T-helper 2 cell treated with Interferon-gamma antibody and Interleukin-4, amounts not matched to agents 5 μg/mL and 100 μg/mL, for 36 hours (primary cell): ENCODE data around the gene RYR3.

ENCODE experiments used
- DNase-seq: peaks from one replicate; pipeline ENCODE4 v3.0.0; 2021; ENCODE audit warnings: low spot score
- H3K27ac Mint-ChIP-seq: one replicate; pipeline ENCODE4 v1.8.0; 2021; ENCODE audit warnings: mild to moderate bottlenecking, mixed read lengths
- H3K27me3 Mint-ChIP-seq: one replicate; pipeline ENCODE4 v1.8.0; 2021; ENCODE audit warnings: low read depth, mixed read lengths
- H3K36me3 Mint-ChIP-seq: one replicate; pipeline ENCODE4 v1.8.0; 2021; ENCODE audit warnings: low read depth, mixed read lengths
- H3K4me1 Mint-ChIP-seq: one replicate; pipeline ENCODE4 v1.8.0; 2021; ENCODE audit warnings: low read depth, mixed read lengths
- H3K4me3 Mint-ChIP-seq: one replicate; pipeline ENCODE4 v1.8.0; 2022; ENCODE audit warnings: mild to moderate bottlenecking, moderate library complexity, mixed read lengths
- H3K9me3 Mint-ChIP-seq: one replicate; pipeline ENCODE4 v1.8.0; 2021; ENCODE audit warnings: mixed read lengths

The RYR3 gene

DNA sequence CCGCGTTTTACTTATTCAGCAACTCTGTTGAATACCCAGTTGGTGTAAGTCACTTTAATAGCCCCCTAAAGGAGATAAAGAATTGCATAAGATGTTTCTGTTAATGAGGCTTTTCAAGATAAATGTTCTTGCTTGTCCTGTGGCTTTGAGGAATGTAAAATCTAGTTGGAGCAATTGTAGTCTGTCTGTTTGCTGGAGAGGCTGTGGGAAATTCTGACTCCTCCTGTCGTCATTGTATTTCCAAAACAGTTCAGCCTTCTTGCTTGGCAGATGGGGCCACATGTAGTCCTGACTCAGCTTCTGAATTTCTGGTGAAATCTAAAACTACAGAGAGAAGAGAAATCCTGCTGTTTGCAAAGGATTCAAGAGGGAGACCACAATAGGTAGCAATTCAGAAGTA is 114.4 kb downstream of the RYR3 start:
- H3K9me3 Mint-ChIP-seq: no peaks in the 10 kb centered on the region
- DNase-seq: no peak
- H3K4me1 Mint-ChIP-seq: no peaks in the 10 kb centered on the region
- H3K27ac Mint-ChIP-seq: no peak overlapping the region
- no peak overlapping the region for H3K4me3 Mint-ChIP-seq
- H3K27me3 Mint-ChIP-seq: peaks cover 4% of the 10 kb centered on the region
- H3K36me3 Mint-ChIP-seq: no peaks in the 10 kb centered on the region

DNA sequence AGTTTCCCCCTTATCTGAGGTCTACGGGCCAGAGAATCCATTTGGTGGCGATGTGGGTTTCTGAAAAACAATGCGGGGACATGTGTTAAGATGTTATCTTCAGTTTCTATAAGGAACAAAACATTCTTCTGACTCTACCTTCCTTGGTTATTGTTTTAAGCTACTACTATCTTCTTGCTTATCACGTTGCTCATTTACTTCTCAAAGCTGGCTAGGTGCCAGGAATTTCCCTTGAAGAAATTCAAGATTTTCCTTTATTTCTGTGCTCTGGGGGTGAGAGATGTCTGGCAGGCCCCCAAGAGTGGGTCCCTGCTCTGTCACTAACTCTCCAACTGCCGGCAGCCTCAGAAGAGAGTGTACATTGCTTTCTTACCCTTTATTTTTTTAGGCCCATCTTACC is 119.8 kb downstream of the RYR3 start:
- Mint-ChIP-seq H3K36me3 (no peaks in the 10 kb centered on the region), H3K4me1 (no peaks in the 10 kb centered on the region), H3K9me3 (no peaks in the 10 kb centered on the region), H3K4me3 (no peak overlapping the region), H3K27ac (no peak overlapping the region), H3K27me3 (no peaks in the 10 kb centered on the region)
- no peak for DNase-seq

DNA sequence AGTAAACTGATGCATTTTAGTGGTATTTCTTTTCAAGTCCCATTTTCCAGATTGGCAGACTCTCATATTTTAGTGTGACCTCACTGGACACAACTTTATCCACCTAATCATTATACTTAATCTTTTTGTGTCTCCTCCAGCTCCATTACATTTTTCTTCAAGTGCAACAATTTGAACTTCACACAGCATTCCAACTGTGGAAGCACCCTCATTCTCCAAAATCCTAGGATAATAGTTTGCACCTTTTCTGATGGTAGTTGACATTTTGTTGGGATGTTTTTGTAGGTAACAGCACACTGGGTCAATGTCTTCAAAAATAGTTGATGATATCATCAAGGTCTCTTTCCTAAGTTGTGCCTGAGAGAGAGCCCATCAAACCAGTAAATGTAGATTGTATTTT is 123.1 kb downstream of the RYR3 start:
- no peaks in the 10 kb centered on the region for H3K36me3 Mint-ChIP-seq
- DNase-seq: no peak
- H3K27me3 Mint-ChIP-seq: no peaks in the 10 kb centered on the region
- H3K4me3 Mint-ChIP-seq: no peak overlapping the region
- no peak overlapping the region for H3K27ac Mint-ChIP-seq
- H3K4me1 Mint-ChIP-seq: no peaks in the 10 kb centered on the region
- no peaks in the 10 kb centered on the region for H3K9me3 Mint-ChIP-seq

DNA sequence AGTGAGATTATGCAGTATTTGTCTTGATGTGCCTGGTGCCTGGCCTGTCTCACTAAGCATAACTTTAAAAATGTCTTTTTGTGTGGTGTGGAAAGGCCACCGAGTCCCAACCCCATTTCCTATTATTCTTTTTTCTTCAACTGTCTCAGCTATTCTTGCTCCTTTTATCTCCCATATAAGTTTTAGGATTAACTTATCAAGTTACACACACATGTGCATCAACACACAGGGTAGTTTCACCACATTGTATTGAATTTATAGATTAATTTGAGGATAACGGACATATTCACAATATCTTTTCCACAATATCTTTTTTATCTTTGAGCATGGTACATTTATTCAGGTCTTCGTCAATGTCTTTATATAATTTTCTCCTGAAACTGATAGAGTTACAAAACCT is 127.6 kb downstream of the RYR3 start:
- H3K27me3 Mint-ChIP-seq: peaks cover 2% of the 10 kb centered on the region
- no peaks in the 10 kb centered on the region for H3K9me3 Mint-ChIP-seq
- H3K36me3 Mint-ChIP-seq: no peaks in the 10 kb centered on the region
- H3K4me3 Mint-ChIP-seq: no peak overlapping the region
- no peak overlapping the region for H3K27ac Mint-ChIP-seq
- no peaks in the 10 kb centered on the region for H3K4me1 Mint-ChIP-seq
- no peak for DNase-seq

DNA sequence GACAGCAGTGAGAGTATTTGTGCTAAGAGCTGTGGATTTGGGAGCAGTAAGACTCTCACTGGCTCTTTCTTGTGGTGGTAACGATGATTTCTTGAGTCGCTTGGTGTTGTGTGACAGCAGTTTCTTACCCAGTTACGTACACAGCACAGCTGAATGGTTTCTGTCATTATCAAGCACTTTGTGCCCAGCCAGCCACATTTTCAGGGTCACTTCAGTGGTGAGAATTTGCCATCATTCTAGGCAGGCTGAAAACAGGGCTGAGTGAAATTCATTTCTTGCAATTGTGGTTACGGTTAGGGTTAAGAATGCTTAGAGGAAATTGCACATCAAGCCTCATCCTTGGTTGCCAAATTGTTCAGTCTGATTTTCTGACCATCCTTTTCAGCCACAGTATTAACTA is 130.1 kb downstream of the RYR3 start:
- Mint-ChIP-seq H3K27me3 (peaks cover 6% of the 10 kb centered on the region), H3K36me3 (no peaks in the 10 kb centered on the region), H3K4me3 (no peak overlapping the region), H3K9me3 (no peaks in the 10 kb centered on the region), H3K27ac (no peak overlapping the region), H3K4me1 (no peaks in the 10 kb centered on the region)
- DNase-seq: no peak

DNA sequence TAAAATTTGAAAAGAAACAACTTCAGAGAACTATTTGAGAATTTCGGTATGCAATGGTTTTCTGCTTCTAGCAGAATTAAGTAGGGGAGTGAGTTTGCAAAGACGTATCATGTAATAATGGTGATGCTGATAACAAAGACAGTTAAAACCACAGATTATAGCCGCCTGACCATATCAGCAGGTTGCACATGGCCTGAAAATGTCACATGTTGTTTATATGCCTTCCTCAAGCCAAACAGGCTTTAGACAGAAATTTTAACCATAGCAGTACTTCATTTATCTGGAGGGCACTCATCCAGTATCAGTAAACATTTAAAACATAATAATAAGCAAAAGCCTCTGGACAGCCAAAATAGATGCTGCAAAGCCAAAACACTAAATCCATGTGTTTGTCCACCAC is 131.7 kb downstream of the RYR3 start:
- Mint-ChIP-seq H3K27me3 (peaks cover 11% of the 10 kb centered on the region), H3K36me3 (no peaks in the 10 kb centered on the region), H3K4me3 (no peak overlapping the region), H3K27ac (no peak overlapping the region), H3K9me3 (no peaks in the 10 kb centered on the region), H3K4me1 (no peaks in the 10 kb centered on the region)
- DNase-seq: no peak

DNA sequence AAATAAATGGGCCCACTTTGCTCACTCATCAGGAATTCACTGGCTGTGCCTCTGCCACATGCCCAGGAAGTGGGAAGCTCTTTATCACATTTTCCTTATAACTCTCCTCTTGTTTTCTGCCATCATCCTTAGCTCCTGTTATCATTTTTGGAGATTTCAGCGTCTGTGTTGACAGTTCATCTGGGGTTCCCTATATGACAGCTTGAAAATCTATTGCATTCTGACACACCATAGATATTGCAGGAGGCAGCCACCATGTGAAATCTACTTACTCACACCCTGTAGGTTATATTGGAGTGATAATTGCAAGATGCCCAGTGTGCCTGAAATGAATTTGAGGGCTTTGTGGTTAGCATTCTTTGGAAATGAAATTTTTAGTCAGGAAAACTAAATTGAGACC is 132.9 kb downstream of the RYR3 start:
- DNase-seq: no peak
- no peaks in the 10 kb centered on the region for H3K9me3 Mint-ChIP-seq
- H3K27me3 Mint-ChIP-seq: peaks cover 11% of the 10 kb centered on the region
- H3K27ac Mint-ChIP-seq: no peak overlapping the region
- no peak overlapping the region for H3K4me3 Mint-ChIP-seq
- no peaks in the 10 kb centered on the region for H3K4me1 Mint-ChIP-seq
- no peaks in the 10 kb centered on the region for H3K36me3 Mint-ChIP-seq

DNA sequence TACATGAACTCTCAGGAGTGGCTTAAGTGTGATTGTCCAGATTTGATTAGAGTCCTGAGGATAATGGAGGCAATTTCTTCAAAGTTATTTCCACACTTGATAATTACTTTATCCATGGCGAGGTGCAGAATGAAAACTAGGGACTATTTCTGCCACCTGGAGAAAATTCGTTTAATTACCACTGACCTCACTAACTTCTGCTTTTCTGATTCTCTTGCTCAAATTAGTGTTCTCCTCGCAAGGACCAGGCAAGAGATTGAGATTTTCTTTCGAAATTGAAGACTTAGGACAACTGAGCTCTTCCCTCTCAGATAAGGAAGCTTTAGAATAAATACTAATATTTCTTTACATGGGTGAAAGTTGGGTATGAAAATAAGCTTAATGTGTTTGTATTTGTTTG is 135.2 kb downstream of the RYR3 start:
- Mint-ChIP-seq H3K27me3 (peaks cover 18% of the 10 kb centered on the region), H3K9me3 (no peaks in the 10 kb centered on the region), H3K4me3 (no peak overlapping the region), H3K4me1 (no peaks in the 10 kb centered on the region), H3K27ac (no peak overlapping the region), H3K36me3 (no peaks in the 10 kb centered on the region)
- no peak for DNase-seq

DNA sequence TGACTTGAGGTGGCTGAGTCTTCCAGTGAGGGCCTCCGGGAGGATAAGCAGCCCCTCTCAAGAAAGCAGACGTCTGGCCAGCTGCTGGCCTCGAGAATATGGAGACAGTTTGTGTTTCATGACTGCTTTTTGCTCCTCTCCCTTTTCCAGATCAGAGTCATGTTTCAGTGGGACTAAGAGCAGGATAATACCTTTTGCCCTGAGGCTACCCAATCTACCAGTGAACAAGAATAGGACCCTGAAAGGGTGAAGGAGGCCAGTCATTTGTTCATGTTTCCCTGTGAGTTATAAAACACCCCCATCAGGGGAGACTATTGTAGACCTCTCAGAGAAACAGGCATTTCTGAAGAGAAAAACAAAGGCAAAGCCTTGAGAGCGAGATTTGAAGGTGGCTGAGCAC is 137.4 kb downstream of the RYR3 start:
- H3K27ac Mint-ChIP-seq: no peak overlapping the region
- no peak overlapping the region for H3K4me3 Mint-ChIP-seq
- H3K36me3 Mint-ChIP-seq: no peaks in the 10 kb centered on the region
- no peaks in the 10 kb centered on the region for H3K4me1 Mint-ChIP-seq
- no peaks in the 10 kb centered on the region for H3K9me3 Mint-ChIP-seq
- H3K27me3 Mint-ChIP-seq: peaks cover 16% of the 10 kb centered on the region
- DNase-seq: no peak

DNA sequence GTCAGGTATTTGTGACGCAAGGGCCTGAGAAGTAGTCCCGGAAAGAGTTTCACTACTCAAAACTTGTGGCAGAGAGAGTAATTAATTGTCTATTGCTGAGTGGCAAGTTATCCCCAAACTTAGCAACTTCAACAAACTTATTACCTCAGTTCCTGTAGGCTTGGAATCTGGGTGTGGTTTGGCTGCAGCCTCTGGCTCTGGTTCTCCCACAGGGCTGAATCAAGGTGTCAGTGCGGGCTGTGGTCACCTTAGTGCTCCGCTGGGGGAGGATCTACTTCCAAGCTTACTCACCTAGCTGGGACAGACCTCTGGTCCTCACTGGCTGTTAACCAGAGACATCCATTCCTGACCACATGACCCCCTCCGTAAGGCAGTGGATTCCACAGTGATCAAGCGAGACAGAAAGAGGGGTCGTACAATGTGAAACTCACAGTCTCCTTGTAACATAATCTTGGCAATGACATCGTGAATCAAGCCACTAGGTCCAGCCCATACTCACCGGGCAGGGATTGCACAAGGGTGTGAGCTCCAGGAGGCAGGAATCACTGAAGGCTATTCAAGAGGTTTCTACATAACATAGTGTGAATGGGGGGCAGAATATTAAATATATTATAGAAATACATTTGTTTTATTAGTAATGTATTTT is 138.3 kb downstream of the RYR3 start:
- H3K4me3 Mint-ChIP-seq: no peak overlapping the region
- no peak overlapping the region for H3K27ac Mint-ChIP-seq
- H3K27me3 Mint-ChIP-seq: peaks cover 16% of the 10 kb centered on the region
- no peak for DNase-seq
- no peaks in the 10 kb centered on the region for H3K9me3 Mint-ChIP-seq
- H3K36me3 Mint-ChIP-seq: no peaks in the 10 kb centered on the region
- no peaks in the 10 kb centered on the region for H3K4me1 Mint-ChIP-seq

DNA sequence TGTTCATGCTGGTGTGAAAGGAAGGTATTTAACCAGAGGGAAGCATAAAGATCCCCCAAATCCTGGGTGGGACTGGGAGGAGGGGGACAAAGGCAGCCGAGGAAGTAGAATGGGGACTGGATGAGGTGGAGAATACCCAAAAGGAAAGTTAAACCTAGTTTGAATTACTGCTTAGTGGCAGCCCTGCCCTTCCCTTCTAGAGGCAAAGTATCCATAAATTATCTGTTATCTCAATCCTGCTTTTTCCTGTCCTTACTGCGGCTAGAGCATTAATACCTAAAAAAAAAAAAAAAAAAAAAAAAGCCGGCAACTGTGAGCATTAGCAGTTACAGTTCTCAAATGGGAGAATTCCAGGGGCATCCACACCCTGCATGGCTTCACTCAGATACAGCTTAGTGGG is 139.0 kb downstream of the RYR3 start:
- no peak overlapping the region for H3K27ac Mint-ChIP-seq
- no peaks in the 10 kb centered on the region for H3K36me3 Mint-ChIP-seq

DNA sequence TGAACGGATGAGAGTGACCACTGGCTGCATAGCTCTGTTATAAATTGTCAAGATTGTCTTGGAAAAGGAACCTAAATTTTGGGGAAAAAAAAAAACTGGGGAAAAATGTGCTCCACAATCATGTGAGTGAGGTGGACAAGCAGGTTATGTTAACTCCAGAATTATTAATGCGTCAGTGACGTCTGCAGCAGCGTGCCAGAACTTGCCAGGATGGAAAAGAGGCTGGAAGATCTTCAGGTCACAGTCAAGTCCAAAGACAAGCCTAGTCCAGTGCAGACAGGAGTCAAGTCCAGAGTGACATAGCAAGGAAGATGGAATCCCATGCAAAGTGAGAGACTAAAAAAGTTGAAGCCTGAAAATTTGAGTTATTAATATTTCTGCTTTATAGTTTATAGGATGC is 140.6 kb downstream of the RYR3 start:
- H3K36me3 Mint-ChIP-seq: no peaks in the 10 kb centered on the region

More for the DNA sequence above, 139.0 kb downstream of the RYR3 start:
- Mint-ChIP-seq H3K4me1 (no peaks in the 10 kb centered on the region), H3K4me3 (no peak overlapping the region), H3K9me3 (no peaks in the 10 kb centered on the region), H3K27me3 (peaks cover 16% of the 10 kb centered on the region)
- no peak for DNase-seq

DNA sequence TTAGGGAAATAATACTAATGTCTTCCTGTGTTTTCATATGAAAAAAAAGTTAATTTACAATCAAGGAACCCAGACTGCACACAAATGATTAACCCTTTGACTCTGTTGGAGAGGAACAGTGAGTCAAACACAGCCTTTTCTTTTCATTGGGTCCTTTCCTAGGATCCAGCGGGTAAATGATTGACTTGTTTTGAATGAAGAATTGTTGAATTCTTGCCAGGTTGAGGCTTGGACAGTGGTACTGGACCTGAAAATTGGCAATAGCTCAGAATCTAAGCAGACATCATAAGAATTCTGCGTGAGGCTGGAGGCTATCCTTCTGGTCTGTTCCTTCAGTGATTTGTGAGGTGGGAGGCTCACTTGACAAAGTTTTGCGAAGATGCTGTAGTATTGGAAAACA is 143.0 kb downstream of the RYR3 start:
- Mint-ChIP-seq H3K9me3 (no peaks in the 10 kb centered on the region), H3K4me3 (no peak overlapping the region), H3K27ac (no peak overlapping the region), H3K27me3 (peaks cover 7% of the 10 kb centered on the region), H3K36me3 (no peaks in the 10 kb centered on the region), H3K4me1 (no peaks in the 10 kb centered on the region)
- no peak for DNase-seq

More for the DNA sequence above, 140.6 kb downstream of the RYR3 start:
- peaks cover 12% of the 10 kb centered on the region for H3K27me3 Mint-ChIP-seq
- H3K27ac Mint-ChIP-seq: no peak overlapping the region
- DNase-seq: no peak
- no peak overlapping the region for H3K4me3 Mint-ChIP-seq
- H3K4me1 Mint-ChIP-seq: no peaks in the 10 kb centered on the region
- H3K9me3 Mint-ChIP-seq: no peaks in the 10 kb centered on the region

DNA sequence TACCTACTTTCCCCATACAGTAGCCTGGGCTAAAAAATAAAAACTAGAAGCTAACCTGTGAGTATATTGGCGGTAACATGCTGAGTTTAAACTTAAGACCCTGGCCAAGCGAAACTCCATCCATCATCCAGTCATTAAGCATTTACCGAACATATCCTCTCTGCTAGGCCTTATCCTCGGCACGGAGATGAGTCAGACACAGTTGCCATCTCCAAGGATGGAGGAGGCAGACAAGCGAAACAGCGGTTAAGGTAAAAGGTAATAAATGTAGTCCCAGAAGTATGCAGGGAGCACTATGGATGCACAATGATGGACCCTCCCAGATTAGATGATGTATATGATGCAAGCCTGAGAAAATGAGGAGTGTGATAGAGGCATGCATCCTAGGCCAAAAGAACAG is 143.6 kb downstream of the RYR3 start:
- H3K27me3 Mint-ChIP-seq: peaks cover 7% of the 10 kb centered on the region
- no peaks in the 10 kb centered on the region for H3K36me3 Mint-ChIP-seq
- no peak for DNase-seq
- no peak overlapping the region for H3K4me3 Mint-ChIP-seq
- no peaks in the 10 kb centered on the region for H3K4me1 Mint-ChIP-seq
- H3K27ac Mint-ChIP-seq: no peak overlapping the region
- no peaks in the 10 kb centered on the region for H3K9me3 Mint-ChIP-seq

DNA sequence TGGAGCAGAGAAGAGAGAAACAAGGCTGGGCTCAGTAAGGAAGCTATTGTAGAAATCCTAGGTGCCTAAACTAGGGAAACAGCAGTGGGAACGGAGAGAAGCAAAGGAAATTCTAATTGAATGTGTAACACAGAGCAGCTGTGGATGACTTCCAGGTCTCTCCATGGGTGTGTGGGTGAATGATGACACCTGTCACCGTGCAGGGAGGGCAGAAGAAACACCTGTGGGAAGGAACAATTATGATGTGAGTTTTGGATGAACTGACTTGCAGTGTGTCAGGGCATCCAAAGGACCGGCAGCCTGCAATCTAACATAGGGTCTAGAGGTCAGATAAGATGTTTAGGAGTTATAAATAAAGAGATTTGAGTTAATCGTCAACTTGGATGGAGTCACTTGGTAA is 144.2 kb downstream of the RYR3 start:
- Mint-ChIP-seq H3K27me3 (peaks cover 5% of the 10 kb centered on the region), H3K36me3 (no peaks in the 10 kb centered on the region), H3K9me3 (no peaks in the 10 kb centered on the region), H3K27ac (no peak overlapping the region), H3K4me3 (no peak overlapping the region), H3K4me1 (no peaks in the 10 kb centered on the region)
- DNase-seq: no peak
